Heart left ventricle (tissue), 13 donors: Measurements from ENCODE around the gene GSPT1.

ENCODE experiments used
- CTCF ChIP-seq, 12 donors: fragments of 200-600 bp; sonication (generic) in 4 of 12; IDR thresholded peaks; one replicate each; pipeline versions ENCODE4 v1.5.0 to v1.8.0; 2018 to 2022; ENCODE audit warnings: antibody characterized with exemption in 12 of 12, mild to moderate bottlenecking in 5 of 12
- POLR2A ChIP-seq, 2 donors: fragments of 450-650 bp; IDR thresholded peaks; one replicate each; pipeline ENCODE4 v1.6.1; 2017; ENCODE audit warnings: antibody characterized with exemption in 2 of 2, mild to moderate bottlenecking in 2 of 2, moderate library complexity in 2 of 2
- donor health status: ischemic (EF 13 %, LVEDD 7.1; RV severe dilation, severe dysfunction).
- donor health status: DM: no; HTN: yes; CAD: no.
- donor health status: DM: no; HTN: no; CAD: no.
- donor health status: ischemic (EF 25% LVEDD 6.9; RV normal size, moderate dysfunction).
- donor health status: ischemic (EF 25% LVEDD 5.7; RV mildly dilated, moderate dysfunction).
- donor health status: ischemic (EF 35%, LVEDD 5.7; RV mildly dilated, moderate dysfunction).
- donor health status: nonischemic (EF 11% LVEDD 7.7; RV severe dilation, severe dysfunction).
- donor health status: DM: yes; HTN: yes; CAD: no.
- donor health status: PGD.
- donor health status: ischemic (EF 29% LVEDD 5.4; RV normal size, mild dysfunction).
- donor health status: nonischemic (EF 23%, LVEDD 6.1; RV moderate dilation, normal function).

- TF ChIP-seq CTCF (IDR thresholded peaks at IDR 0.05) = no peak
- no peak for TF ChIP-seq POLR2A (IDR thresholded peaks at IDR 0.05)
Measured at GRCh38 chr16:11916524-11917285, 949 bp upstream of the GSPT1 start.
